GM12874 (cell line): Measurements from ENCODE around the gene MPO.
A peak's percentile ranks its signal among the peaks of the same experiment; 100 is the strongest.

Source experiments
- CTCF ChIP-seq: IDR thresholded peaks from 2 replicates; pipeline ENCODE4 v1.5.1; 2011; ENCODE audit warnings: low read depth, mild to moderate bottlenecking, control low read depth, low read length, moderate library complexity; ENCODE audit not compliant: insufficient read depth

Gene MPO

GRCh38 chr17:58272367-58273280 lies 8.1 kb downstream of the MPO start:
- TF ChIP-seq CTCF = no peak

GRCh38 chr17:58271216-58271931 lies 9.4 kb downstream of the MPO start:
- no peak for TF ChIP-seq CTCF

GRCh38 chr17:58270476-58271215 lies 10.1 kb downstream of the MPO start:
- peak; percentile 43; the same call in 1 of the 2 replicates for TF ChIP-seq CTCF

- no peak for TF ChIP-seq CTCF
These were observed 11.0 kb downstream of the MPO start for GRCh38 chr17:58269557-58270291.

GRCh38 chr17:58268774-58269556 lies 11.8 kb downstream of the MPO start:
- TF ChIP-seq CTCF = no peak

- TF ChIP-seq CTCF = no peak
These were observed 12.4 kb downstream of the MPO start for GRCh38 chr17:58268326-58268725.
